Effector CD4-positive, alpha-beta T cell (primary cell): ENCODE measurements around the gene COL4A1.

Experiments
- DNase-seq: peaks from one replicate; pipeline ENCODE4 v3.0.0-alpha.2; 2020

Gene COL4A1

GRCh38 chr13:110254751-110255553, 52.0 kb downstream of the COL4A1 start:
- no peak for DNase-seq

- no peak for DNase-seq
These were observed 52.7 kb downstream of the COL4A1 start for GRCh38 chr13:110254151-110254679.

- no peak for DNase-seq
These were observed 55.7 kb downstream of the COL4A1 start for GRCh38 chr13:110251193-110251819.

- no peak for DNase-seq
These were observed 56.6 kb downstream of the COL4A1 start for GRCh38 chr13:110250258-110250891.

DNA sequence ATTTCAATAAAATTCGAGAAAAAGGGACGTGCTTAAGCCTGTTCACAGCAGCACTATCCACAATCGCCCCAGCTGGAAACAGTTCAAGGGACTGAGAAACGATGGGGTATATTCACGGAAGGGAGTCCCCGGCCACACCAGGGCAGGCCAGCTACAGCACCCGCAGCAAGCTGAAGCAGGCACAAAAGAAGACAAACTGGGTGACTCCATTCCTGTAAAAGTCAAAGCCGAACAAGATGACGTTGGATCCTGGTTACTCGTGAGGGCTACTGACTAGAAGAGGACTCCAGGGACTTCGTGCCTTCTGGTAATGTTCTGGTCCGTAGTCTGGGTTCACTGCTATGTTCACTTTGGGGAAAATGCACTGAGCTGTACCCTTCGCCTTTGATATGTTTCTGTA, 57.6 kb downstream of the COL4A1 start:
- DNase-seq: no peak

GRCh38 chr13:110248449-110249143, 58.4 kb downstream of the COL4A1 start:
- no peak for DNase-seq

DNA sequence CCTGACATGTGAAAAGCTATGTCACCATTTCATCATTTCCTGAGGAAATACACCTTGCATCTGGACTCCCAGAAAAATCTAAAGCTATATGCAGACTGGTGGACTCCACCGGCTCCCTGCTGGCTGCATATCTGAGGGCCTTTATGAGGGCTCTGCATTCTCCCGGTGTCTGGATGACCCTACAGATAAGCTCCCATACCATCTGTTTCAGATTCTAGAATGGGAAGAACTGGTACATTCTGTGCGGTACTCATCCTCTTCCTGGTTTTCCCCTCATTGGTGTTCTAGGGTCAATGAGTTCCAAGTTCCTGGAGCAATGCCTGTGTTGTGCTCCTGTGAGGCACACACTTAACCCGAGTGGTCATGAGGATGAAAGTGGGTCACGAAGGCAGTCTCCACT, 60.4 kb downstream of the COL4A1 start:
- DNase-seq: no peak

GRCh38 chr13:110245416-110245899, 61.5 kb downstream of the COL4A1 start:
- DNase-seq: no peak

GRCh38 chr13:110244976-110245375, 62.0 kb downstream of the COL4A1 start:
- DNase-seq: no peak

GRCh38 chr13:110244071-110244830, 62.7 kb downstream of the COL4A1 start:
- DNase-seq: no peak

GRCh38 chr13:110242615-110243014, 64.3 kb downstream of the COL4A1 start:
- no peak for DNase-seq

- DNase-seq: no peak
These were observed 66.0 kb downstream of the COL4A1 start for GRCh38 chr13:110240943-110241342.

- no peak for DNase-seq
These were observed 66.6 kb downstream of the COL4A1 start for GRCh38 chr13:110240352-110240751.

GRCh38 chr13:110239280-110240125, 67.5 kb downstream of the COL4A1 start:
- DNase-seq: no peak

GRCh38 chr13:110238818-110239195, 68.2 kb downstream of the COL4A1 start:
- no peak for DNase-seq

- no peak for DNase-seq
These were observed 68.8 kb downstream of the COL4A1 start for GRCh38 chr13:110237875-110238817.

DNA sequence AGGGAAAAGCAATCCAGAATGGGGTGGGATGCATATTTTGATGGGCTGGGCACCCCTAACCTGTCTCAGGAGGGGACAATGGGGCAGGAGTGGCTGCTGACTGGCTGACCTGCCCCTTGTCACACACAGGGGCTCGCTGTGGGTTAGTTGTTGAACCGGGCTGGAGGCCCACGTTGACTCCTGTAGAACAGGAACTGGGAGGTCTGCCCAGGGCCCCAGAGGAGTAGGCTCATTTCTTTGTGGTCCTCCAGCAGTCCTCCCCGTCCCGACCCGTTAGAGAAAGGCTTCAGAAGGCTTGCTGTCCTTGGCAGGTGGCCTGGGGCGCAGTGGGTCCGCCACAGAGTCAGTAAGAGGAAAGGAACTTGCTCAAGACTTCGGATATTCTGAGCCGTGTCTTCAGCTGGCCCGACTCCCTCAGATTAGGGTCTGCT, 70.1 kb downstream of the COL4A1 start:
- DNase-seq: no peak

GRCh38 chr13:110236431-110236830, 70.5 kb downstream of the COL4A1 start:
- DNase-seq: no peak

GRCh38 chr13:110234532-110234931, 72.4 kb downstream of the COL4A1 start:
- DNase-seq: no peak

GRCh38 chr13:110233951-110234280, 73.0 kb downstream of the COL4A1 start:
- no peak for DNase-seq
